MM.1S (cell line): ENCODE results near the gene ATP1A2.

Experiments used
- DNase-seq: peaks from one replicate; pipeline ENCODE4 v3.0.0-alpha.2; 2015
- H2AFZ ChIP-seq: fragments of 300-600 bp; sonication (generic); 2 replicates; pipeline ENCODE4 v1.6.0; 2016; ENCODE audit warnings: antibody characterized with exemption, low read length
- H3F3A ChIP-seq: fragments of 300-600 bp; sonication (generic); 2 replicates; pipeline ENCODE4 v1.6.1; 2016; ENCODE audit warnings: mild to moderate bottlenecking, antibody characterized with exemption, low read length, moderate library complexity, mixed read lengths; ENCODE audit not compliant: insufficient read depth
- H3K27ac ChIP-seq: fragments of 300-600 bp; sonication (generic); 2 replicates; pipeline ENCODE4 v1.5.1; 2016; ENCODE audit warnings: mild to moderate bottlenecking, low read length
- H3K27me3 ChIP-seq: fragments of 300-600 bp; sonication (generic); replicated peaks from 2 replicates; pipeline ENCODE4 v1.6.0; 2016; ENCODE audit warnings: low read length; ENCODE audit not compliant: insufficient read depth
- H3K36me3 ChIP-seq: fragments of 300-600 bp; sonication (generic); replicated peaks from 2 replicates; pipeline ENCODE4 v1.6.1; 2016; ENCODE audit warnings: mild to moderate bottlenecking, low read length, mixed read lengths; ENCODE audit not compliant: insufficient read depth
- H3K4me1 ChIP-seq: fragments of 300-600 bp; sonication (generic); 2 replicates; pipeline ENCODE4 v1.6.1; 2016; ENCODE audit warnings: low read length, mixed read lengths
- H3K4me2 ChIP-seq: fragments of 300-600 bp; sonication (generic); 2 replicates; pipeline ENCODE4 v1.6.0; 2016; ENCODE audit warnings: low read depth, low read length
- H3K4me3 ChIP-seq: fragments of 300-600 bp; sonication (generic); 2 replicates; pipeline ENCODE4 v1.5.1; 2016; ENCODE audit warnings: low read length, mixed read lengths
- H3K79me2 ChIP-seq: fragments of 300-600 bp; sonication (generic); 2 replicates; pipeline ENCODE4 v1.6.1; 2016; ENCODE audit warnings: mixed run types, low read length, mixed read lengths
- H3K9ac ChIP-seq: fragments of 300-600 bp; sonication (generic); 2 replicates; pipeline ENCODE4 v1.6.1; 2016; ENCODE audit warnings: low read length, mixed read lengths
- H3K9me2 ChIP-seq: fragments of 300-600 bp; sonication (generic); replicated peaks from 2 replicates; pipeline ENCODE4 v1.6.1; 2016; ENCODE audit warnings: mild to moderate bottlenecking, low read length, mixed read lengths; ENCODE audit not compliant: insufficient read depth
- H3K9me3 ChIP-seq: fragments of 300-600 bp; sonication (generic); replicated peaks from 2 replicates; pipeline ENCODE4 v1.6.1; 2016; ENCODE audit warnings: mild to moderate bottlenecking, low read length, mixed read lengths; ENCODE audit not compliant: insufficient read depth
- H4K20me1 ChIP-seq: fragments of 300-600 bp; sonication (generic); 2 replicates; pipeline ENCODE4 v1.6.1; 2016; ENCODE audit warnings: mild to moderate bottlenecking, low read length, moderate library complexity, mixed read lengths; ENCODE audit not compliant: insufficient read depth
- EZH2 ChIP-seq: fragments of 300-600 bp; sonication (generic); optimal IDR thresholded peaks from 2 replicates; pipeline ENCODE3; 2017; ENCODE audit warnings: low read depth, mild to moderate bottlenecking, antibody characterized with exemption, low read length, mixed read lengths
- EZH2phosphoT487 ChIP-seq: fragments of 300-600 bp; sonication (generic); IDR thresholded peaks from 2 replicates; pipeline ENCODE4 v1.6.1; 2018; ENCODE audit warnings: antibody characterized with exemption, low read length
- TF ChIP-seq, protein P1 (sequence below): fragments of 300-600 bp; sonication (generic); IDR thresholded peaks from 2 replicates; pipeline ENCODE4 v1.5.1; 2016; ENCODE audit warnings: antibody characterized with exemption, low read length, mixed read lengths

ATP1A2 gene

GRCh38 chr1:160069460-160070231, 45.9 kb upstream of the ATP1A2 start, which contains the start of gene KCNJ10:
TSS of gene KCNJ10 (minus strand) at chr1:160070160. CDS start at chr1:160042532, 27,628 bp downstream.
- H3K79me2 ChIP-seq: no peaks in the 10 kb centered on the region
- 0 out of 2 replicates have a peak, but pooled peaks cover 6% of the 10 kb centered on the region for H3K27me3 ChIP-seq
- H3F3A ChIP-seq: peaks cover 20% of the 10 kb centered on the region
- DNase-seq: no peak
- peaks cover 20% of the 10 kb centered on the region for H3K4me1 ChIP-seq
- TF ChIP-seq EZH2phosphoT487 (no peak), EZH2 (no peak)
- TF ChIP-seq, protein P1, sequence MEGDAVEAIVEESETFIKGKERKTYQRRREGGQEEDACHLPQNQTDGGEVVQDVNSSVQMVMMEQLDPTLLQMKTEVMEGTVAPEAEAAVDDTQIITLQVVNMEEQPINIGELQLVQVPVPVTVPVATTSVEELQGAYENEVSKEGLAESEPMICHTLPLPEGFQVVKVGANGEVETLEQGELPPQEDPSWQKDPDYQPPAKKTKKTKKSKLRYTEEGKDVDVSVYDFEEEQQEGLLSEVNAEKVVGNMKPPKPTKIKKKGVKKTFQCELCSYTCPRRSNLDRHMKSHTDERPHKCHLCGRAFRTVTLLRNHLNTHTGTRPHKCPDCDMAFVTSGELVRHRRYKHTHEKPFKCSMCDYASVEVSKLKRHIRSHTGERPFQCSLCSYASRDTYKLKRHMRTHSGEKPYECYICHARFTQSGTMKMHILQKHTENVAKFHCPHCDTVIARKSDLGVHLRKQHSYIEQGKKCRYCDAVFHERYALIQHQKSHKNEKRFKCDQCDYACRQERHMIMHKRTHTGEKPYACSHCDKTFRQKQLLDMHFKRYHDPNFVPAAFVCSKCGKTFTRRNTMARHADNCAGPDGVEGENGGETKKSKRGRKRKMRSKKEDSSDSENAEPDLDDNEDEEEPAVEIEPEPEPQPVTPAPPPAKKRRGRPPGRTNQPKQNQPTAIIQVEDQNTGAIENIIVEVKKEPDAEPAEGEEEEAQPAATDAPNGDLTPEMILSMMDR: no peak
- H3K9ac ChIP-seq: peak within 1 kb of the TSS; percentile 34; the same call in 1 of the 2 replicates
- H3K9me3 ChIP-seq: no peaks in the 10 kb centered on the region
- H3K4me3 ChIP-seq: peak within 1 kb of the TSS; percentile 64
- no peaks in the 10 kb centered on the region for H3K9me2 ChIP-seq
- no peaks in the 10 kb centered on the region for H4K20me1 ChIP-seq
- H3K27ac ChIP-seq: no peak within 1 kb of the TSS
- H3K36me3 ChIP-seq: no peaks in the 10 kb centered on the region
- H2AFZ ChIP-seq: peak within 1 kb of the TSS; percentile 85
- peak within 1 kb of the TSS; percentile 89 for H3K4me2 ChIP-seq

- peak; percentile 65 for DNase-seq
- Histone ChIP-seq H3K4me3 (peak overlapping the region; percentile 64), H3K4me1 (peaks cover 20% of the 10 kb centered on the region), H3K79me2 (no peaks in the 10 kb centered on the region), H3K9me3 (no peaks in the 10 kb centered on the region), H3F3A (peaks cover 20% of the 10 kb centered on the region), H3K27ac (no peak overlapping the region), H3K27me3 (0 out of 2 replicates have a peak, but pooled peaks cover 6% of the 10 kb centered on the region), H3K9me2 (no peaks in the 10 kb centered on the region), H3K36me3 (no peaks in the 10 kb centered on the region), H4K20me1 (no peaks in the 10 kb centered on the region), H3K4me2 (peak overlapping the region; percentile 89), H3K9ac (peak overlapping the region; percentile 34; the same call in 1 of the 2 replicates), H2AFZ (peak overlapping the region; percentile 85)
- TF ChIP-seq EZH2phosphoT487 (no peak), EZH2 (no peak)
- TF ChIP-seq, protein P1: no peak
These were observed 45.1 kb upstream of the ATP1A2 start for GRCh38 chr1:160070243-160071163.

- Histone ChIP-seq H3K9me3 (no peaks in the 10 kb centered on the region), H3K9me2 (no peaks in the 10 kb centered on the region), H4K20me1 (no peaks in the 10 kb centered on the region), H3K27me3 (0 out of 2 replicates have a peak, but pooled peaks cover 3% of the 10 kb centered on the region), H3F3A (peaks cover 20% of the 10 kb centered on the region), H3K9ac (no peak overlapping the region), H3K4me1 (peaks cover 20% of the 10 kb centered on the region), H3K27ac (peak overlapping the region; percentile 76; the same call in 1 of the 2 replicates), H3K4me3 (no peak overlapping the region; the same call in 1 of the 2 replicates), H2AFZ (no peak overlapping the region), H3K79me2 (no peaks in the 10 kb centered on the region), H3K36me3 (no peaks in the 10 kb centered on the region), H3K4me2 (peak overlapping the region; percentile 89)
- no peak for DNase-seq
- TF ChIP-seq EZH2 (no peak), EZH2phosphoT487 (no peak)
- TF ChIP-seq, protein P1: no peak
These were observed 44.3 kb upstream of the ATP1A2 start for GRCh38 chr1:160071289-160071688.
